Activated CD8-positive, alpha-beta T cell treated with anti-CD3 and anti-CD28 coated beads, Interleukin-2, amount 10 ng/mL, durations not matched to agents 7 days and 5 days (primary cell): ENCODE measurements around the gene SRP68. TPM values are rescaled to one million over a fixed set of nuclear protein-coding genes. Genes with fewer than 3 reads are reported as not detected.
"Not testable (repeated sequence)": the region's sequence is repeated elsewhere in the genome, so short reads cannot be mapped to it uniquely, and the experiment has no call there.

Experiments
- ATAC-seq: fragments of 150-1000 bp; cut with Tn5 transposase; one replicate; pipeline ENCODE4 v1.10.0; 2021; ENCODE audit warnings: moderate library complexity
- CTCF ChIA-PET: fragments of 350-600 bp; sonication (Branson Sonifier 250); formaldehyde crosslinking; loops from one replicate; lab custom pipeline; 2021; ENCODE audit warnings: antibody characterized with exemption; lab: Charles Lee
- POLR2A ChIA-PET: fragments of 350-600 bp; sonication (Branson Sonifier 250); formaldehyde crosslinking; loops from one replicate; lab custom pipeline; 2021; ENCODE audit warnings: antibody characterized with exemption; lab: Charles Lee
- DNase-seq: peaks from one replicate; pipeline ENCODE4 v3.0.0-alpha.2; 2020
- H3K27ac Mint-ChIP-seq: one replicate; pipeline ENCODE4 v1.8.0; 2021; ENCODE audit warnings: mild to moderate bottlenecking, mixed read lengths
- H3K27me3 Mint-ChIP-seq: one replicate; pipeline ENCODE4 v1.8.0; 2021; ENCODE audit warnings: low read depth, mixed read lengths
- H3K36me3 Mint-ChIP-seq: one replicate; pipeline ENCODE4 v1.8.0; 2021; ENCODE audit warnings: low read depth, mixed read lengths
- H3K4me1 Mint-ChIP-seq: one replicate; pipeline ENCODE4 v1.8.0; 2021; ENCODE audit warnings: low read depth, mixed read lengths
- H3K4me3 Mint-ChIP-seq: one replicate; pipeline ENCODE4 v1.8.0; 2021; ENCODE audit warnings: mild to moderate bottlenecking, mixed read lengths
- H3K9me3 Mint-ChIP-seq: one replicate; pipeline ENCODE4 v1.8.0; 2022; ENCODE audit warnings: mixed read lengths; ENCODE audit not compliant: insufficient read depth
- total RNA-seq, 2 experiments: library from RNA; stranded (reverse); gene quantifications; one replicate each; pipeline ENCODE4 v1.2.3, GENCODE V29; 2021

The SRP68 gene
- total RNA-seq, 2 experiments from 2014 or later = 85.1 to 86.0 TPM

DNA sequence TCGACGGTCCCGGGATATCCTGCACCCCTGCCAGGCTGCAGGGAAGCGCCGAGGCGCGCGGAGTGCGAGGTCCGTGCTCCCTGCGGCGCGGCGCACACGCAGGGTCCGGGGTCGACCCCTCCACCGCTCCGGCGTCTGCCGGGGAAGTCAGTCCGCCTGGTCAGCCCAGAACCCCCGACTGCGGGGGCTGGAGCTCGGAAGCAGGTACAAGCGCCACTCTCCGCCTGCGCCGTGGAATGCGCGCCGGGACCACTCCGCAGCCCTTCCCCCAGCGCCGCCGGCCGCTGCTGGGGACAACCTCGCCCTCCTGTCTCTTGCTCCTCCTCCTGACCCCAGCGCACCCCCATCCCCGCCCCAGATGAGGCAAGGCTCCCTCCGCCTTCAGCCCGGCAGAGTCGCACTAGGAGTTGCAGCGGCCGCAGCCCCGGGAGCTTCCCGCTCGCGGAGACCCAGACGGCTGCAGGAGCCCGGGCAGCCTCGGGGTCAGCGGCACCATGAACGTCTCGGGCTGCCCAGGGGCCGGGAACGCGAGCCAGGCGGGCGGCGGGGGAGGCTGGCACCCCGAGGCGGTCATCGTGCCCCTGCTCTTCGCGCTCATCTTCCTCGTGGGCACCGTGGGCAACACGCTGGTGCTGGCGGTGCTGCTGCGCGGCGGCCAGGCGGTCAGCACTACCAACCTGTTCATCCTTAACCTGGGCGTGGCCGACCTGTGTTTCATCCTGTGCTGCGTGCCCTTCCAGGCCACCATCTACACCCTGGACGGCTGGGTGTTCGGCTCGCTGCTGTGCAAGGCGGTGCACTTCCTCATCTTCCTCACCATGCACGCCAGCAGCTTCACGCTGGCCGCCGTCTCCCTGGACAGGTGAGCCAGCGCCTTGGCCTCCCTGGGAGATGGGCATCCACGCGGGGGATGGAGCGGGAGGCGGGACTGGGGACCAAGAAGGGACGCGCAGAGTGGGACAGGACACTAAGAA, 2.4 kb upstream of the SRP68 start, which contains the start of gene GALR2:
GALR2 (plus strand) TSS at position 392 of the 974 bp plus-strand sequence; CDS start at position 495, 103 bp downstream.
- no peak within 1 kb of the TSS for H3K4me3 Mint-ChIP-seq
- H3K27me3 Mint-ChIP-seq = peaks cover 53% of the 10 kb centered on the region

GRCh38 chr17:76071531-76072147, 678 bp downstream of the SRP68 start:
- peaks cover 22% of the 10 kb centered on the region for H3K36me3 Mint-ChIP-seq
- CTCF ChIA-PET = interaction anchor here (0.8 to 2.1 kb wide), 6 partner anchors 8 to 326 kb away, joined by 3 to 19 read pairs (median 5); no protein-coding TSS in a partner anchor
- peak overlapping the region; percentile 91 for H3K27ac Mint-ChIP-seq
- H3K4me3 Mint-ChIP-seq = peak overlapping the region; percentile 96
- DNase-seq (no peak), ATAC-seq (peak; percentile 5)
- no peaks in the 10 kb centered on the region for H3K9me3 Mint-ChIP-seq
- H3K4me1 Mint-ChIP-seq = peaks cover 41% of the 10 kb centered on the region
- POLR2A ChIA-PET = interaction anchor here (0.6 to 1.0 kb wide), 5 partner anchors 39 to 282 kb away, joined by 3 to 6 read pairs (median 3); partner anchors contain the start of gene PRPSAP1
- H3K27me3 Mint-ChIP-seq = peaks cover 26% of the 10 kb centered on the region

More for the DNA sequence above, 2.4 kb upstream of the SRP68 start, which contains the start of gene GALR2:
- ATAC-seq (no peak), DNase-seq (no peak)
- Mint-ChIP-seq H3K4me1 (peaks cover 50% of the 10 kb centered on the region), H3K27ac (no peak within 1 kb of the TSS), H3K36me3 (peaks cover 9% of the 10 kb centered on the region), H3K9me3 (no peaks in the 10 kb centered on the region)
- POLR2A ChIA-PET = interaction anchor here (1.0 kb wide), 1 partner anchor 197 kb away, joined by 3 read pairs; no protein-coding TSS in a partner anchor
- CTCF ChIA-PET = interaction anchor here (2.0 kb wide), 1 partner anchor 60 kb away, joined by 6 read pairs; no protein-coding TSS in a partner anchor

GRCh38 chr17:76065775-76066174, 6.5 kb downstream of the SRP68 start:
- ATAC-seq = no peak
- H3K27ac Mint-ChIP-seq = no peak overlapping the region
- DNase-seq = no peak
- POLR2A ChIA-PET = interaction anchor here (0.9 to 1.5 kb wide), 2 partner anchors 8 to 16 kb away, joined by 4 to 5 read pairs; no protein-coding TSS in a partner anchor
- H3K27me3 Mint-ChIP-seq = no peaks in the 10 kb centered on the region
- peaks cover 53% of the 10 kb centered on the region for H3K36me3 Mint-ChIP-seq
- no peaks in the 10 kb centered on the region for H3K9me3 Mint-ChIP-seq
- CTCF ChIA-PET = interaction anchor here (0.8 to 3.7 kb wide), 3 partner anchors 32 to 60 kb away, joined by 3 to 30 read pairs (median 4); no protein-coding TSS in a partner anchor
- no peak overlapping the region for H3K4me3 Mint-ChIP-seq
- peaks cover 18% of the 10 kb centered on the region for H3K4me1 Mint-ChIP-seq

GRCh38 chr17:76063875-76064546, 8.3 kb downstream of the SRP68 start:
- no peak overlapping the region for H3K4me3 Mint-ChIP-seq
- DNase-seq = no peak
- no peaks in the 10 kb centered on the region for H3K27me3 Mint-ChIP-seq
- H3K4me1 Mint-ChIP-seq = peaks cover 9% of the 10 kb centered on the region
- H3K36me3 Mint-ChIP-seq = peaks cover 59% of the 10 kb centered on the region
- ATAC-seq = no peak
- ChIA-PET CTCF (interaction anchor here (0.7 to 3.7 kb wide), 11 partner anchors 17 to 850 kb away, joined by 3 to 30 read pairs (median 4); partner anchors contain the start of genes CDK3 and MRPL38), POLR2A (interaction anchor here (1.0 kb wide), 1 partner anchor 39 kb away, joined by 3 read pairs; the partner anchor contains the start of gene EXOC7)
- peak overlapping the region; percentile 26 for H3K27ac Mint-ChIP-seq
- H3K9me3 Mint-ChIP-seq = no peaks in the 10 kb centered on the region

- DNase-seq, H3K4me1 Mint-ChIP-seq, H3K27ac Mint-ChIP-seq, H3K4me3 Mint-ChIP-seq, H3K9me3 Mint-ChIP-seq, POLR2A ChIA-PET, ATAC-seq, H3K27me3 Mint-ChIP-seq: not testable (repeated sequence)
- CTCF ChIA-PET = interaction anchor here (1.4 to 2.6 kb wide), 2 partner anchors 29 to 44 kb away, joined by 4 to 25 read pairs; no protein-coding TSS in a partner anchor
- peaks cover 52% of the 10 kb centered on the region for H3K36me3 Mint-ChIP-seq
Measured at GRCh38 chr17:76058264-76058663, 14.1 kb downstream of the SRP68 start.

- H3K4me3 Mint-ChIP-seq = no peak overlapping the region
- DNase-seq (no peak), ATAC-seq (no peak)
- ChIA-PET POLR2A (no interaction called here), CTCF (interaction anchor here (0.7 to 2.6 kb wide), 5 partner anchors 24 to 341 kb away, joined by 3 to 25 read pairs (median 4); no protein-coding TSS in a partner anchor)
- peaks cover 49% of the 10 kb centered on the region for H3K36me3 Mint-ChIP-seq
- no peak overlapping the region for H3K27ac Mint-ChIP-seq
- H3K27me3 Mint-ChIP-seq = no peaks in the 10 kb centered on the region
- H3K9me3 Mint-ChIP-seq = no peaks in the 10 kb centered on the region
- H3K4me1 Mint-ChIP-seq = peaks cover 2% of the 10 kb centered on the region
Measured at GRCh38 chr17:76056882-76057281, 15.4 kb downstream of the SRP68 start.

- DNase-seq (no peak), ATAC-seq (no peak)
- H3K4me3 Mint-ChIP-seq = no peak overlapping the region
- peaks cover 2% of the 10 kb centered on the region for H3K4me1 Mint-ChIP-seq
- H3K27ac Mint-ChIP-seq = no peak overlapping the region
- ChIA-PET CTCF (interaction anchor here (0.7 to 1.3 kb wide), 3 partner anchors 37 to 49 kb away, joined by 3 to 5 read pairs (median 3); no protein-coding TSS in a partner anchor), POLR2A (no interaction called here)
- peaks cover 51% of the 10 kb centered on the region for H3K36me3 Mint-ChIP-seq
- H3K9me3 Mint-ChIP-seq = no peaks in the 10 kb centered on the region
- H3K27me3 Mint-ChIP-seq = no peaks in the 10 kb centered on the region
Measured at GRCh38 chr17:76054112-76054476, 18.2 kb downstream of the SRP68 start.

DNA sequence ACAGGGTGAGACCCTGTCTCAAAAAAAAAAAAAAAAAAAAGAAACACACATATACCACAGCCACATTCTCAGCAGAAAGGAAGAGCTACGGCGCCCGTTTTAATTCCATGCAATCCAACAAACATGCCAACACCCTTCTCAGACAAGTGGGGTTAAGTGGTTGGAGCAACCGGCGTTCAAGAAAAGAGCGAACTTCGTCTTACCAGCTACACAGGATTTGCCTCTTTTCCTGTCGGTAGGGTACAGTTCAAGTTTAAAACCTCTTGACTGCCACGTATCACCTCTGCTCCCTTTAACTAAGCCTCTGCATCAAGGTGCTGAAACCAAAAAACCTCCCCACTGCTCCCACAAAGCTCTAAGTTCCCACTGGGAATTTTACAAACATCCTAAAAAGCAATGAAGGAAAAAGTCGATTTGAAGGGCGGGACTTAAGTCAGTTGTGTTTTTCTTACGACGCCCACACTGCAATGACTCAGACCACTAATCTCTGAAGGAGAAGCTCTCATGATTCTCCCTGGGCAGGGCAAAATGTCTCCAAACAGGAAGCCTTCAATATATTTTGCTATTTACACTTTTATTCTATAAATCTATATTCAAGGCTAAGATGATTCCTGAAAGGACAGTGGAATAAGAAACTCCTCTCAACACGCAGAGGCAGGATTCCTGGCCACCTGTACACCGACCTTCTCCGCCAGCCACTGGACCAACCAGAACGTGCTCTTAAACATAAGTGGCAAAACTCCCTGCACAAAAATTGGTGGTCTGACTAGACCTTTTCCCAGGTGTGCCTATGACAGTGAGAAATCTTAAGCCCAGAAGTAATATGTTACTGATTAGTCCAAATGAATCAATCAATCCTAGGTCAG, 18.8 kb downstream of the SRP68 start:
- Mint-ChIP-seq H3K27me3 (no peaks in the 10 kb centered on the region), H3K9me3 (no peaks in the 10 kb centered on the region), H3K4me3 (no peak overlapping the region), H3K27ac (peak overlapping the region; percentile 18), H3K36me3 (peaks cover 52% of the 10 kb centered on the region), H3K4me1 (peaks cover 4% of the 10 kb centered on the region)
- POLR2A ChIA-PET = no interaction called here
- CTCF ChIA-PET = interaction anchor here (0.7 to 1.3 kb wide), 3 partner anchors 37 to 48 kb away, joined by 3 to 5 read pairs (median 3); no protein-coding TSS in a partner anchor
- no peak for ATAC-seq
- no peak for DNase-seq

- Mint-ChIP-seq H3K9me3 (no peaks in the 10 kb centered on the region), H3K27ac (no peak overlapping the region), H3K27me3 (no peaks in the 10 kb centered on the region), H3K4me1 (peaks cover 4% of the 10 kb centered on the region), H3K4me3 (no peak overlapping the region), H3K36me3 (peaks cover 51% of the 10 kb centered on the region)
- ATAC-seq = no peak
- ChIA-PET CTCF (interaction anchor here (1.2 to 3.5 kb wide), 3 partner anchors 11 to 37 kb away, joined by 3 to 22 read pairs (median 3); no protein-coding TSS in a partner anchor), POLR2A (no interaction called here)
- no peak for DNase-seq
Measured at GRCh38 chr17:76051561-76051960, 20.8 kb downstream of the SRP68 start.
